ENCODE results near the gene RUNX3.

RUNX3 gene

GRCh38 chr1:24856787-24857506 lies 73.1 kb downstream of the RUNX3 start:
- no peak overlapping the region for H3K4me3 ChIP-seq
- H3K27ac ChIP-seq, result no peak overlapping the region

- H3K4me3 ChIP-seq, result no peak overlapping the region
- H3K27ac ChIP-seq, result no peak overlapping the region
Observed at GRCh38 chr1:24855474-24855873, 74.6 kb downstream of the RUNX3 start.

GRCh38 chr1:24853649-24854048 lies 76.4 kb downstream of the RUNX3 start:
- H3K27ac ChIP-seq, result no peak overlapping the region
- no peak overlapping the region for H3K4me3 ChIP-seq

- H3K27ac ChIP-seq, result no peak overlapping the region
- no peak overlapping the region for H3K4me3 ChIP-seq
Observed at GRCh38 chr1:24850328-24850920, 79.7 kb downstream of the RUNX3 start.

- Histone ChIP-seq H3K4me3 (no peak overlapping the region), H3K27ac (no peak overlapping the region)
Observed at GRCh38 chr1:24849672-24850295, 80.3 kb downstream of the RUNX3 start.
